ENCODE results near the gene NEURL2.
"Not testable (repeated sequence)": the region's sequence is repeated elsewhere in the genome, so short reads cannot be mapped to it uniquely, and the experiment has no call there.

Gene NEURL2, protein sequence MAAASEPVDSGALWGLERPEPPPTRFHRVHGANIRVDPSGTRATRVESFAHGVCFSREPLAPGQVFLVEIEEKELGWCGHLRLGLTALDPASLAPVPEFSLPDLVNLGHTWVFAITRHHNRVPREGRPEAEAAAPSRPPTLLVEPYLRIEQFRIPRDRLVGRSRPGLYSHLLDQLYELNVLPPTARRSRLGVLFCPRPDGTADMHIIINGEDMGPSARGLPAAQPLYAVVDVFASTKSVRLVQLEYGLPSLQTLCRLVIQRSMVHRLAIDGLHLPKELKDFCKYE

DNA sequence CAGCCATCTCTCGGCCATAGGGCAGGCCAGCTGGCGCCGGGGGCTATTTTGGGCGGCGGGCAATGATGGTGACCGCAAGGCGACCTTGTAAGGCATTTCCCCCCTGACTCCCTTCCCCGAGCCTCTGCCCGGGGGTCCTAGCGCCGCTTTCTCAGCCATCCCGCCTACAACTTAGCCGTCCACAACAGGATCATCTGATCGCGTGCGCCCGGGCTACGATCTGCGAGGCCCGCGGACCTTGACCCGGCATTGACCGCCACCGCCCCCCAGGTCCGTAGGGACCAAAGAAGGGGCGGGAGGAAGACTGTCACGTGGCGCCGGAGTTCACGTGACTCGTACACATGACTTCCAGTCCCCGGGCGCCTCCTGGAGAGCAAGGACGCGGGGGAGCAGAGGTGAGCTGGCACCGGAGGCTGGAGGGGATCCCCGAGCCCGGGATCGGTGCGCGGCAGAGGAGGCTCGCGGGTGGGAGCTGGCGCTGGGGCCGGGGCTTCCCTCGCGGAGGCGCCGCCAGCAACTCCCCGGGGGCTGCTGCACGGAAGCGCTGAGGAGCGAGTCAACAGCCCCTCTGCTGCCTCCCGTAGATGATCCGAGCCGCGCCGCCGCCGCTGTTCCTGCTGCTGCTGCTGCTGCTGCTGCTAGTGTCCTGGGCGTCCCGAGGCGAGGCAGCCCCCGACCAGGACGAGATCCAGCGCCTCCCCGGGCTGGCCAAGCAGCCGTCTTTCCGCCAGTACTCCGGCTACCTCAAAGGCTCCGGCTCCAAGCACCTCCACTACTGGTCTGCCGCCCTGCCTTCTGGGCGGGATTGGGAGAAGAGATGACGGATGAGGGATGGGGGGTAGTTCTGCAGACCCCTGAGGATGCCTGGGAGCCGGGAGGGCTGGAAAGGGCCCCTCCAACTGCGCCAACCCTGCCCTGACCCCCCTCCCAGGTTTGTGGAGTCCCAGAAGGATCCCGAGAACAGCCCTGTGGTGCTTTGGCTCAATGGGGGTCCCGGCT lies at the start of gene NEURL2, which contains the start of gene CTSA:
Gene NEURL2 (minus strand): TSS at position 224 of the 999 bp plus-strand sequence. CDS start 217 bp downstream, at position 7.
Gene CTSA (plus strand): TSS at position 351 of the 999 bp plus-strand sequence. CDS start 234 bp downstream, at position 585.
- DNase-seq: peak; percentile 23

DNA sequence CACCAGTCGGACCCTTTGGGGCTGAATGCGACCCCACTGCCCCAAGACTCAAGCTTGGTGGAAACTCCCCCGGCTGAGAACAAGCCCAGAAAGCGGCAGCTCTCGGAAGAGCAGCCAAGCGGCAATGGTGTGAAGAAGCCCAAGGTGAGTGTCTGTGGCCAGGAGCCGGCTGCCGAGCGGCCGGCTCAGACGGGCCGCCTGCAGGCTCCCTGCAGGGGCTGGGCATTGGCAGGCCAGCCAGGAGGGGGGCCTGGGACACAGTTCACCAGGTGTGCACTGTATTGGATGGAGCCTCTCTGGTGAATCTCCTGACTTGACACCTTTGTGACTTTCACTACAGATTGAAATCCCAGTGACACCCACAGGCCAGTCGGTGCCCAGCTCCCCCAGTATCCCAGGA lies 49.5 kb upstream of the NEURL2 start:
- DNase-seq: no peak

DNA sequence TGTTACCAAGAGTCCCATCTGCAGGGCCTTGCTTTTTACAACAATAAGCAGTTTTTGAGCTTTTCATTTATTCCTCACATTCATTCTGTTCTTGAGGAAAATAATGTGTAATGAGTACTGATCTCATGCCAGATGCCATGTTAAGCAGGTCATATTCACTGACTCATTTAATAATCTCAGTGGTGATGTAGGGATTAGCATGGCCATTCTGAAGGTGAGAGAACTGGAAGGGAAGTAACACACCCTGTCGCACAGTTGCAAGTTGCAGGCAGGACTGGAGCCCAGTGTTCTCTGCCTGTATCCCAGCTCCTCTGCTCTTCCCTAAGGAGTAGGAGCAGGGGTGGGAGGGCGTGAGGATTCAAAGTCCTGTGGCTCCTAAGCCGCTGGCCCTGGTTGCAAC lies 49.0 kb upstream of the NEURL2 start:
- DNase-seq: no peak

DNA sequence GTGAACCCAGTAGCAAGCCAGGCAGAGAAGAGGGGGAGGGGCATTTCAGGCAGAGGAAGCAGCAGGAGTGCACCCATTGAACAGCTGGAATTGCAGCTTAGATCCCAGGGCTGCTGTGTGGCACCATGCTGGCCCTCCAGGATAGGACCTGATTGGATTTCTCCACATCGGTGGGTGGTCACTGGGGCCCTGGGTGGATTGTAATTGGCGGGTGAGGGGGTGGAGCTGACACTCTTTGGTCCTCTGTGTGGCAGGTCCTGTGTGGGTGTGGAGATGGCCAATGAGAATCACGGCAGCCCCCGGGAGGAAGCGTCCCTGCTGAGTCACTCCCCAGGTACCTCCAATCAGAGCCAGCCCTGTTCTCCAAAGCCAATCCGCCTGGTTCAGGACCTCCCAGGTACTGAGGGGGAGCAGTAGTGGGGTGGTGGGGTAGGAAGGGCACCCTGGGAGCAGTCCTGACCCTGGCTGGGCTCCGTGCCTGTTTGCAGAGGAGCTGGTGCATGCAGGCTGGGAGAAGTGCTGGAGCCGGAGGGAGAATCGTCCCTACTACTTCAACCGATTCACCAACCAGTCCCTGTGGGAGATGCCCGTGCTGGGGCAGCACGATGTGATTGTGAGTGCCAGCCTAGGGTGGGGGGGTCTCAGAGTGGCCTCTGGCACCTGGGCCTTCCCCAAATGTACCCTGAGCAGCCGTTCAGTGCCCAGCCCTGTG lies 47.9 kb upstream of the NEURL2 start:
- DNase-seq: no peak

DNA sequence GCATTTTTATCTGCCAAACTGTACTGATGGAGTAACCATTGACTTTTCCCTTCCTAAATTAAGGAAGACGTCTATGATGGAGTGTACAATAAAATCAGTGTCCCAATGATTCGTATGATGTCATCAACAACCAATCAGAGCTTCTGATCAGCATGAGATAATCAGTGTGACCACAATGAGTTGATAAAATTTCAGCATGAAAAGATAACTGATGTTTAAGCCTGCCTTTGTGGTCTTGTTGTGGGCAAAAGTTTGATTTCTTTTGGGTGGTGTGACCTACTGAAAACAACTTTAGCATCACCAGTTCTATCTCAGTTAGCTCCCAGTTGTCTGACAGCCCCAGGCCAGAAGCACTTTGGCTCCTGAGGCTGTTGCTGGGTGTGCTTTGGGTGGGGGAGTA lies 46.8 kb upstream of the NEURL2 start:
- no peak for DNase-seq

DNA sequence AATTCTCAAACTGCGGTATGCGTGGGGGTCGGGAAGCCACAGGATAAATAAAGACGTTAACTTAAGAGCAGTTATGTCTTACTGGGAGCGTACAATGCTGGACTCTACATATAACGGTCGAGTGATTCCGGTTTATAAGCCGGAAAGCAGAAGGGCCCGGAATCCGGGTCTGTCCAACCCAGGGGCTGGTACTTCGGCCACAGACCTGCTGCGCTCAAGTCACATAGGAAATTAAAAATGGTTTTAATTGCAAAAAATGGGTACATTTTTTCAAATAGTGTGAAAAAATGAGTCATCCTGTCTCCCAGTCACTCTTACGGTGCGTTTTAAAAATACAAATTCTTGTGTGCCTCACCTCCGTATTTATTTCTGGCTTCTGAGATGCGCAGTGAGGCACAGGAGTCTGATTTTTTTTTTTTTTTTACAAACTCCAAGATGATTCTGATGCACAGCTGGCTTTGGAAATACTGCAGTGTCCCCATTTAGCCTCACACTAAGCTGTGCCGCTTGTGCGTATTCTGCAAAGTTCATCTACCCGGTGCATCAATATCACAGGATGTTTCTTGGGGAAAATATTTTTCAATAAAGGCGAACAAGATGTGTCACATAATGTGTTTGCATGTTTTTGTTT lies 44.5 kb upstream of the NEURL2 start:
- no peak for DNase-seq

DNA sequence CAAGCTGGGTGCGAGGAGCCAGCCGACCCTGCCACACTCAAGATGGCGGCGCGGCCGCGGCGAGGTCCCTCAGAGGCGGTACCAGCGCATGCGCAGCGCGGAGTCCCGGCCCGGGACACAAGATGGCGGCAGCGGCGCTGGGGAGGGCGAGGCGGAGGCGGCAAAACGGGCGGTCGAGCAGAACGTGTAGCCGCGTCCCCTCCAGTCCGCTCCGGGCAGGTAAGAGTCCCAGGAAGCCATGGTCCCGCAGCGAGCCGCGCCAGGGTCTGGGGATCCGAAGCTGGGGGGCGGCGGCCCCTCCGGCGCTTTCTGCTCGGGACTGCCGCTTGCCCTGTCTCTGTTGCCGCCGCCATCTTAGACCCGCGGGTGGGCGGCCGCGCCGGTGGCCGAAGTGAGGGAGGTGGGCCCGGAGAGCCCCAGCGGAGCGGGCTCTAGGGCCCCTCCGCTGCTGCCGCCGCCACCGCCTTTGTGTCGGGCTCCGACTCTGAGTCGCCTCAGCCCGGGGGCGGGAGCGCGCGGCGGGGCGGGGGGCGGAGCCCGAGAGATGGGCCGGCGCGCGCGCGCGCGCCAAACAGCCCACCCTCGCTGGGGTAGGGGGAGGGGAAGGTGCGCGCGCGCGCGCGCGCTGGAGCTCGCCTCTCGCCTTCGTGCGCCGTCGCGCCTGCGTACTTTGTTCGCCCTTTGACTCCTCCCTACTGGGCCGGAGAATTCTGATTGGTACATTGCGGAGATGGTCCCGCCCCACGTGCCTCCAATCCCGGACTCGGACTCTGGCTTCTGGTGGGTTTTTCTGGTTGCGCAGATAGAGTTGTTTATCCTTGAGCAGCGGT lies 43.8 kb upstream of the NEURL2 start, which contains the start of gene PCIF1:
Gene PCIF1 (plus strand): TSS at position 98 of the 830 bp plus-strand sequence. CDS start 4,317 bp downstream, outside the sequence.
- peak; percentile 78 for DNase-seq

DNA sequence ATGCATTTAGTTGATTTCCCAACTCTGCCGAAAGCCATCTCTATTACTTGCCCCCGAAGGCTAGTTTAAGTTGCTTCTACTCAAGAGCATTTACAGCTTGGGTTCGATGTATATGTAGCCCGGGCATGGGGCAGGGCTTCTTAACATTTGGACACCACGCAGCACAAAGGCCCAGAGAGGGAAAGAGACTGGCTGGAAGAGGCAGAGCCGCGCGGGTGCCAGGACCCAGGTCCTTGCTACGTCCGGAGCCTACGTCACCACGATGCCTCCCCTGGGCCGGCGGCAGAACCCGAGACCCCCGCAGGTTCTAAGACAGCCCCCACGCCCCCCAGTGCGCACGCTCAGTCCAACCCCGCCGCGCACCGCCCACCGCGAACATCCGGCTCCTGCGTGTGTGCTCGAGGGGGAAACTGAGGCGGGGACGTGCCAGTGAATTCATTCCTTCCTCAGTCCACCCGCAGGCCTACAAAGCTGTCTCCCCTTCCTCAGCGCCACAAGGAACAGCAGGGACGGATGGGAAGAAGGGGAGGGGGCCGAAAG lies 43.1 kb upstream of the NEURL2 start:
- no peak for DNase-seq

DNA sequence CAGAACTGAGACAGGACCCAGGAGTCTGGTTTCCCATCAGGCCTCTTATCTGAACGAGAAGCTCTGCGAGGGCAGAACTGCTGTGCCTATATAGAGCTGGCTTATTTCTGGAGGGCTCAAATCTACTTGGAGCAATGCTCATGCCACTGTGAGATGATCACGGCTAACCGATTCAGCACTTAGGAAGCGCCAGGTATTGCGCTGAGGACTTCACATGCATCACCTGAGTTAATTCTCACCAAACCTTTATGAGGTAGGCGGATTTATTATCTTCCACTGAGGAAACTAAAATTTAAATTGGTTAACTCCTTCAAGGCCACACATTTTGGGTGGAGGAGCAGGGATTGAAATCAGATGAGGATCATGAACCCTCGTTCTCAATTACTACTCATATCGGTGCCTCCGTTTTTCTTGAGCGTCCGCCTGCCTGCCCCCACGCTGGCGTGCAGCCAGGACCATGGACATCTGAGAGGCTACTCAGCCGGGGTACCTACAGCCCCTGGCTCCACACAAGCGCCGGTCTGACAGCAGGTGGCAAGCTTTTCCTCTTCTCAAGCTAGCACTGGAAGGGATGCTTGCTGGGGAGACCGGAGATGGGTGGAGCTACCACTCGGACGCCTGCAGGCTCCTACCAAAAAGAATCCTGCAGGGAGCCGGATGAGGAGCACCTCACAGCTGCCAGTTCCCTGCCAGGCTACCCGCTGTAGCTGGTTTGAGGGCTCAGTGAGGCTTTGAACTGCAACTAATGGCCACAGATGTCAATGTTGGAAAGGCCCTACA lies 42.4 kb upstream of the NEURL2 start:
- DNase-seq: peak; percentile 53

DNA sequence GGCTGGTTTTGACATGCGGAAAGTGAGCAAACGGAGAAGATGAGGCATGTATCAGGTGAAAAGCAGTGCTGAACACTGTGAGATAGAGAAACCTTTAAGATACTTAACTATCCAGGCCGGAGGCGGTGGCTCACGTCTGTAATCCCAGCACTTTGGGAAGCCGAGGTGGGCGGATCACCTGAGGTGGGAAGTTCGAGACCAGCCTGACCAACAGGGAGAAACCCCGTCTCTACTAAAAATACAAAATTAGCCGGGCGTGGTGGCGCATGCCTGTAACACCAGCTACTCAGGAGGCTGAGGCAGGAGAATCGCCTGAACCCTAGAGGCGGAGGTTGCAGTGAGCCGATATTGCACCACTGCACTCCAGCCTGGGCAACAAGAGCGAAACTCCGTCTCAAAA lies 40.7 kb upstream of the NEURL2 start:
- DNase-seq: not testable (repeated sequence)

DNA sequence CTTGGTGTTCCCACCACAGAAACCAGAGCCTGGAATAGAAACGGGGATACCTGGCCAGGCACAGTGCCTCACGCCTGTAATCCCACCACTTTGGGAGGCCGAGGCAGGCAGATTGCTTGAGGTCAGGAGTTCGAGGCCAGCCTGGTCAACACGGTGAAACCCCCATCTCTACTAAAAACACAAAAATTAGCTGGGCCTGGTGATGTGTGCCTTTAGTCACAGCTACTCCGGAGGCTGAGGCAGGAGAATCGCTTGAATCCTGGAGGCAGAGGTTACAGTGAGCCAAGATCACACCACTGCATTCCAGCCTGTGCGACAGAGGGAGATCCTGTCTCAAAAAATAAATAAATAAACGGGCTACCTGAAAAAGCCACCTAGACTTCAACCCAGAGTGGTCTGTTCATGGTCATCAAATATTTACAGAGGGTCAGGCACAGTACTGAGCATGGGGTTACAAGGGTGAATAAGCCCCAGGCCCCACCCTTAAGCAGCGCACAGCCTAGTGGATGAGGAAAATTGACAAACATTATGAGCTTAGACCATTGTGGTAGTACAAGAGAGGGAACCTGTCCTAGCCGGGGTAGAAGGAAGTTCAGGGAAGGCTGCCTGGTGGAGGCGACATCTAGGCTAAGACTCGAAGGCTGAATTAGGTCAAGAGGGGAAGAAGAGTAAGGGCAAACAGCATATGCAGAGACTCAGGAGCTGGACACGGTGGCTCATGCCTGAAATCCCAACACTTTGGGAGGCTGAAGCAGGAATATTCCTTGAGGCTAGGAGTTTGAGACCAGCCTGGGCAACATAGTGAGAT lies 36.3 kb upstream of the NEURL2 start:
- no peak for DNase-seq

DNA sequence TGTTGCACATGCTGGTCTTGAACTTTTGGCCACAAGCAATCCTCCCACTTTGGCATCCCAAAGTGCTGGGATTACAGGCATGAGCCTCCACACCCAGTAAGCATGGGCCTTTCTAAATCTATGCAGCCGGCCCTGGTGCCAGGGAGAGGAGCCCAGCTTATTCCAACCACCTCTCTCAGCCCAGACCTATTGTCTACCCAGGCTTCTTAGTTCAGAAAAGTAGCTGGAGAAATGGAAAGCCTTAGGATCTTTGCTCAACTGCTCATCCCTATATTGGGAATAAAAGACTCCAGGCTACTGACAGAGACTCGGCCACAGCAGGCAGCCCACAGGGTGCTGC lies 35.7 kb upstream of the NEURL2 start:
- no peak for DNase-seq

DNA sequence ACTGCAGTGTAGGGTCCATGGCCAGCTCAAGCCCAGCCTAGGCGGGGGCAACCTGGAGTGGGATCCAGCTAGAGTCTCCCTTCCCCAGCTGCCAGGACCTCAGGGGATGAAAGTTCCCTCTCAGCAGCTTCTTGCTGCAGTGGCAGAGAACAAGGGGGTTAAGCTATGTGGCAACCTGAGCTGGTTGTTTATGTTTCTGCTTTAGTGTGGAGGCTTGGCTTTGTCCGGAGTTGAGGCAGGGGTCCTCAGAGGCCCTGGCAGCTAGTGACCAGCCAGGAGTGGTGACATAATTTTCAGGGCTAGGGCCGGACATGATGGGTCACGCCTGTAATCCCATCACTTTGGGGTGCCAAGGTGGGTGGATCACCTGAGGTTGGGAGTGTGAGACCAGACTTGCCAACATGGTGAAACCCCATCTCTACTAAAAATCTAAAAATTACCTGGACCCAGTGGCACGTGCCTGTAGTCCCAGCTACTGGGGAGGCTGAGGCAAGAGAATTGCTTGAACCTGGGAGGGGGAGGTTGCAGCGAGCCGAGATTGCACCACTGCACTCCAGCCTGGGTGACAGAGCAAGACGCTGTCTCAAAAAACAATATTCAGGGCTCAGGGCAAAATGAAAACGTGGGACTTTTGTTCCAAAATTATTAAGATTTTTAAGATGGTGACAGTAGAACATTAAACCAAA lies 35.0 kb upstream of the NEURL2 start:
- DNase-seq: no peak

DNA sequence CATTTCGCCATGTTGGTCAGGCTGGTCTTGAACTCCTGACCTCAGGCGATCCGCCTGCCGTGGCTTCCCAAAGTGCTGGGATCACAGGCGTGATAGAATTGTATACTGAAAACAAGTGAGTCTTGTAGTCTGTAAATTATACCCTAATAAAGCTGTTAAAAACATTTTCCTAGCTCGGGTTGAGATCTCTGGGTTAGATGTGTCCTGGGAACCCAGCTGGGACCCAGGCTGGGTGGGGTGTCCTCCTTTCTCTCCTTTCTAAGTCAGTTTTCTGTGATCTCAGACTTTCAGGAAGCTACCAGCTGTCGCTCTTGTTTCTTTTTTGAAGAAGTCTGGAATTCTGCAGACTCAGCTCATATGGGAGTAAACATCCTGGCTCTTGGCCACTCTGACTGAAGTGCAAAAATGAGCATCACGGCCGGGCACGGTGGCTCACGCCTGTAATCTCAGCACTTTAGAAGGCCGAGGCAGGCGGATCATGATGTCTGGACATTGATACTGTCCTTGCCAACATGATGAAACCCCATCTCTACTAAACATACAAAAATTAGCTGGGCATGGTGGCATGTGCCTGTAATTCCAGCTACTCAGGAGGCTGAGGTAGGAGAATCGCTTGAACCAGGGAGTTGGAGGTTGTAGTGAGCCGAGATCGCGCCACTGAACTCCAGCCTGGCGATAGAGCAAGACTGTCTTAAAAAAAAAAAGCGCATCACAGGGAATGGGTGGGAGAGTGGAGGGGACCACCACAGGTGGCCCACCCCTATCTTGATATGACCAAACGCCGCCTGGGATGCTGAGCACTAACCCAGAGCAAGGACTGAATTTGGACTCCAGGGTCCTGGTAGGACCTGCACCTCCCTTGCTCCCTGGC lies 33.6 kb upstream of the NEURL2 start:
- DNase-seq: no peak

DNA sequence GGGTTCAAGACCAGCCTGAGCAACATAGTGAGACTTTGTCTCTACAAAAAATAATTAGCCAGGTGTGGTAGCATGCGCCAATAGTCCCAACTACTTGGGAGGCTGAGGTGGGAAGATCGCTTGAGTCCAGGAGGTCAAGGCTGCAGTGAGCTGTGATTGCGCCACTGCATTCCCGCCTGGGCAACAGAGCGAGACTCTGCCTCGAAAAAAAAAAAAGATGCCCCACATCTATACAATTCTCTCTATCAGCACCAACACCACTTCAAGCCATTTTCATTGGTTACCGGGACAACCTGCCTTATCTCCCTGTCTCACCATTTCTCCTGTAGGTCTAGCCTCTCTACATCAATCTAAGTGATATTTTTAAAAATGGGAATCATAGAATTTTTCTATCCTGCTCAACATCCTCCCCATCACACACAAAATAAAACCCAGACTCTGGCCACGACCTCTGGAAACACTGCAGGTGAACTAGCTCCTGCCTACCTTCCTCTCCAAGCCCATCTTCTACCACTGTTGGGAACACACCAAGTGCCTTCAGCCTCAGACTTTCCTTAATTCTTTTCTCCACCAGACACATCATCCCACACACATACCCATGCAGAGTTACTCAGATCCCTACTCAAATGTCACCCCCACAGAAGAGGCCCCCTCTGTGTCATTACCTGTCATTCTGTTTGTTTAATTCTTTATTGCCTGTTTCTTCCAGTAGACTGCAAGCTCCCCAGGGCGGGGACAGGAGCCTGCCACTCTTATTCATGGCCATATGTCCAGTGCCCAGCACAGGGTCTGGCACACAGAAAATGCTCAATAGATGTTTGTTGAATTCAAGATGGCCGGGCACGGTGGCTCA lies 30.6 kb upstream of the NEURL2 start:
- DNase-seq: no peak

DNA sequence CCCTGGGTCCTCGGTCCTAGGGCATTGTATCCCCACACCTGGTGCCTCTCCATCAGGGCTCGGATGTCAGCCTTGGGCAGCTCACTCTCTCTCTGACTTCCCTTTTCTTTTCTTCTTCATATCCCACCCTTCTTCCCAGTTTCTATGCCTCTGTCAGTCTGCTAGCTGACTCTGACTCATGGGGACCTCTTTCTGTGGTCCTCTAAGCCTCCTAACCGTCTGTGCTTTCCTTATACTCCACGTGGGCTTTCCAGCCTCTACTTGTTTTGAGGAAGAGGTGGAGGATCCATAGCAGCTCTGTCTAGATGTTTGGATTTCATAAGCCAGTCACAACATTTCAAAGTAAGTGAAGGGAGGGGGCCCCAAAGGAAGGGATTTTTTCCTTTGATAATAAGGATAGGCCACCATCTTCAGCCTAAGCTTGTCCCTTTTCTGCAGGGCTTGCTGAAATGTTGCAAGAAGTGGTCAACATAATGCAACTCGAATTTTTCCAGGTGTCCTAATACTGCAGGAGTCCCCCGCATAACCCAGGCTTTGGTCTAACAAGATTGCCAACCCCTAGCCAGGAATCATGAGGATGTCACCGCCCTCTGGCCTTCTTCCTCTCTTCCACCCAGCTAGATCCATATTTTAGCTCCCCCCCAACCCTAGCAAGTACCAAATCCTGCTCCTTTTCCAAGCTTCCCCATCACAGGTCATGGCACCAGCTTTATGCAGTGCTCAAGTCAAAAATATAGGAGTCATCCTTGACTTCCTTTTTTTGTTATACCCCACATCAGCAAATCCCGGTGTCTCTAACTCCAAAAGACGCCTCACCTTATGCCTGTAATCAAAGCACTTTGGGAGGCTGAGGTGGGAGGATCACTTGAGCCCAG lies 29.7 kb upstream of the NEURL2 start:
- no peak for DNase-seq

All from NCI-H2029 treated with DMSO at 0.1 percent for 48 hours (cell line).